ENCODE data around the gene SMIM5. TPM values are rescaled to one million over a fixed set of nuclear protein-coding genes. Genes with fewer than 3 reads are reported as not detected.

Gene SMIM5
- total RNA-seq, 2 experiments from 2014 or later = 0.06 TPM; not detected in 1

- POLR2A ChIA-PET = interaction anchor here (0.5 to 1.7 kb wide), 9 partner anchors 9 to 86 kb away, joined by 3 to 11 read pairs (median 5); no protein-coding TSS in a partner anchor
These were observed 33.9 kb downstream of the SMIM5 start, which contains the start of the genes RECQL5 and SAP30BP for GRCh38 chr17:75666959-75667790. Gene RECQL5, minus strand, starts transcription at chr17:75667154. Its CDS starts 597 bp downstream, at chr17:75666557. Gene SAP30BP, plus strand, starts transcription at chr17:75667338. Its CDS starts 35 bp downstream, at chr17:75667373.

GRCh38 chr17:75667825-75668224, 34.6 kb downstream of the SMIM5 start:
- Histone ChIP-seq H3K9me3 (ENCODE audit: low read length) (peaks cover 9% of the 10 kb centered on the region; the same call in 1 of the 2 replicates), H3K79me2 (ENCODE audit: insufficient read depth, low read depth, low read length) (peaks cover 74% of the 10 kb centered on the region), H3K27ac (ENCODE audit: low read depth, low read length, poor library complexity, severe bottlenecking) (peak overlapping the region; percentile 39), H3K4me2 (ENCODE audit: low read length) (peak overlapping the region; percentile 79), H3K4me1 (ENCODE audit: insufficient read depth, low read length, poor library complexity, severe bottlenecking) (peaks cover 48% of the 10 kb centered on the region), H3K36me3 (ENCODE audit: insufficient read depth, low read length) (peaks cover 63% of the 10 kb centered on the region), H4K20me1 (ENCODE audit: insufficient read depth, low read length) (no peaks in the 10 kb centered on the region), H3K4me3 (ENCODE audit: low read depth, low read length, poor library complexity, severe bottlenecking) (peak overlapping the region; percentile 84), H2AFZ (ENCODE audit: low read length) (no peak overlapping the region), H3K9me2 (ENCODE audit: insufficient read depth, low read length) (no peaks in the 10 kb centered on the region)
- no TSS peak for BruUV-seq (replicated peaks)
- ChIA-PET POLR2A (interaction anchor here (0.8 to 1.3 kb wide), 2 partner anchors 70 to 86 kb away, joined by 3 to 7 read pairs; no protein-coding TSS in a partner anchor), CTCF (ENCODE audit: unreplicated experiment) (interaction anchor here (0.5 to 1.8 kb wide), 4 partner anchors 22 to 88 kb away, joined by 3 to 7 read pairs (median 4); no protein-coding TSS in a partner anchor)
- intact Hi-C loops (cut with micrococcal nuclease; ENCODE audit: unreplicated experiment) = loop anchor here (5.0 to 10.0 kb wide), 4 partner anchors 36 to 1067 kb away; partner anchors contain the start of genes MFSD11, SMIM5, SRSF2 and UBALD2
- DNase-seq (ENCODE audit: low spot score) = no peak
- no peak for TF ChIP-seq EZH2phosphoT487 (IDR thresholded peaks at IDR 0.05; ENCODE audit: borderline replicate concordance, low read depth, low read length)
- TF ChIP-seq CTCF (conservative IDR thresholded peaks at IDR 0.05; ENCODE audit: low read length) = no peak

More at GRCh38 chr17:75666959-75667790, 33.9 kb downstream of the SMIM5 start, which contains the start of the genes RECQL5 and SAP30BP:
- Histone ChIP-seq H4K20me1 (ENCODE audit: insufficient read depth, low read length) (no peaks in the 10 kb centered on the region), H3K36me3 (ENCODE audit: insufficient read depth, low read length) (peaks cover 63% of the 10 kb centered on the region), H3K4me1 (ENCODE audit: insufficient read depth, low read length, poor library complexity, severe bottlenecking) (peaks cover 54% of the 10 kb centered on the region), H3K27ac (ENCODE audit: low read depth, low read length, poor library complexity, severe bottlenecking) (peak within 1 kb of the TSS; percentile 94), H3K4me2 (ENCODE audit: low read length) (peak within 1 kb of the TSS; percentile 93), H3K79me2 (ENCODE audit: insufficient read depth, low read depth, low read length) (peaks cover 77% of the 10 kb centered on the region), H3K4me3 (ENCODE audit: low read depth, low read length, poor library complexity, severe bottlenecking) (peak within 1 kb of the TSS; percentile 84), H2AFZ (ENCODE audit: low read length) (peak within 1 kb of the TSS; percentile 24; the same call in 1 of the 2 replicates), H3K9me3 (ENCODE audit: low read length) (peaks cover 15% of the 10 kb centered on the region; the same call in 1 of the 2 replicates), H3K9me2 (ENCODE audit: insufficient read depth, low read length) (no peaks in the 10 kb centered on the region)
- DNase-seq (ENCODE audit: low spot score) = peak; percentile 100
- TF ChIP-seq CTCF (conservative IDR thresholded peaks at IDR 0.05; ENCODE audit: low read length) = no peak
- TF ChIP-seq EZH2phosphoT487 (IDR thresholded peaks at IDR 0.05; ENCODE audit: borderline replicate concordance, low read depth, low read length) = no peak
- TSS peak; percentile 84 for BruUV-seq (replicated peaks)
- intact Hi-C loops (cut with micrococcal nuclease; ENCODE audit: unreplicated experiment) = loop anchor here (5.0 to 10.0 kb wide), 4 partner anchors 35 to 1068 kb away; partner anchors contain the start of genes MFSD11, SMIM5, SRSF2 and UBALD2
- CTCF ChIA-PET (ENCODE audit: unreplicated experiment) = interaction anchor here (1.0 to 1.8 kb wide), 3 partner anchors 22 to 86 kb away, joined by 3 to 7 read pairs (median 6); no protein-coding TSS in a partner anchor

Data from OCI-LY7 (cell line).